Skeletal muscle tissue (tissue), 2 donors: ENCODE data around the gene KRTAP4-5. TPM values are rescaled to one million over a fixed set of nuclear protein-coding genes. Genes with fewer than 3 reads are reported as not detected.

ENCODE experiments used
- small RNA-seq: library from RNA; depleted of rRNA; stranded (forward); fragments of <200 nt; gene quantifications from one replicate; pipeline ENCODE3, GENCODE V24; 2014
- total RNA-seq: library from RNA; depleted of rRNA; stranded (reverse); fragments of >200 nt; gene quantifications from one replicate; pipeline ENCODE4 v1.2.3, GENCODE V29; 2014

KRTAP4-5 gene
- total RNA-seq, 1 donor from 2014 or later = not detected

Small RNAs within 50 kb of the gene (small RNA-seq; reads per million reads assigned to genes)
- gene KRTAP4-17P = not detected

Other genes starting within 250 kb of the KRTAP4-5 start
- gene KRT23, start 212.2 kb downstream of the KRTAP4-5 start, total RNA-seq = 0.52 TPM
- gene KRT39, start 182.9 kb downstream of the KRTAP4-5 start, total RNA-seq = 3.1 TPM
- gene KRT40, start 165.5 kb downstream of the KRTAP4-5 start, total RNA-seq = 6.3 TPM
- not detected for gene KRTAP3-3, start 155.7 kb downstream of the KRTAP4-5 start, total RNA-seq
- not detected for gene KRTAP3-2, start 149.9 kb downstream of the KRTAP4-5 start, total RNA-seq
- not detected for gene KRTAP3-1, start 140.7 kb downstream of the KRTAP4-5 start, total RNA-seq
- not detected for gene KRTAP1-5, start 122.6 kb downstream of the KRTAP4-5 start, total RNA-seq
- not detected for gene KRTAP1-4, start 119.6 kb downstream of the KRTAP4-5 start, total RNA-seq
- gene KRTAP1-3, start 115.0 kb downstream of the KRTAP4-5 start, total RNA-seq = not detected
- gene KRTAP1-1, start 108.4 kb downstream of the KRTAP4-5 start, total RNA-seq = not detected
- gene KRTAP2-1, start 102.5 kb downstream of the KRTAP4-5 start, total RNA-seq = not detected
- gene KRTAP2-2, start 94.6 kb downstream of the KRTAP4-5 start, total RNA-seq = not detected
- not detected for gene KRTAP2-3, start 89.7 kb downstream of the KRTAP4-5 start, total RNA-seq
- not detected for gene KRTAP2-4, start 83.9 kb downstream of the KRTAP4-5 start, total RNA-seq
- not detected for gene KRTAP4-7, start 65.7 kb downstream of the KRTAP4-5 start, total RNA-seq
- not detected for gene KRTAP4-8, start 51.7 kb downstream of the KRTAP4-5 start, total RNA-seq
- not detected for gene KRTAP4-16, start 47.6 kb downstream of the KRTAP4-5 start, total RNA-seq
- not detected for gene KRTAP4-9, start 44.4 kb downstream of the KRTAP4-5 start, total RNA-seq
- gene KRTAP4-11, start 31.5 kb downstream of the KRTAP4-5 start, total RNA-seq = not detected
- not detected for gene KRTAP4-12, start 25.6 kb downstream of the KRTAP4-5 start, total RNA-seq
- gene KRTAP4-6, start 9.3 kb downstream of the KRTAP4-5 start, total RNA-seq = not detected
- gene KRTAP4-4, start 10.9 kb upstream of the KRTAP4-5 start, total RNA-seq = not detected
- not detected for gene KRTAP4-3, start 18.4 kb upstream of the KRTAP4-5 start, total RNA-seq
- gene KRTAP4-2, start 28.4 kb upstream of the KRTAP4-5 start, total RNA-seq = not detected
- gene KRTAP4-1, start 35.1 kb upstream of the KRTAP4-5 start, total RNA-seq = not detected
- not detected for gene KRTAP9-1, start 40.1 kb upstream of the KRTAP4-5 start, total RNA-seq
- not detected for gene KRTAP9-2, start 76.8 kb upstream of the KRTAP4-5 start, total RNA-seq
- gene KRTAP9-3, start 82.6 kb upstream of the KRTAP4-5 start, total RNA-seq = not detected
- not detected for gene KRTAP9-8, start 88.2 kb upstream of the KRTAP4-5 start, total RNA-seq
- not detected for gene KRTAP9-4, start 99.9 kb upstream of the KRTAP4-5 start, total RNA-seq
- gene KRTAP9-9, start 105.6 kb upstream of the KRTAP4-5 start, total RNA-seq = not detected
- gene KRTAP9-6, start 115.6 kb upstream of the KRTAP4-5 start, total RNA-seq = not detected
- gene KRTAP9-7, start 125.9 kb upstream of the KRTAP4-5 start, total RNA-seq = not detected
- gene KRTAP29-1, start 153.0 kb upstream of the KRTAP4-5 start, total RNA-seq = not detected
- not detected for gene KRTAP16-1, start 159.5 kb upstream of the KRTAP4-5 start, total RNA-seq
- not detected for gene KRTAP17-1, start 165.9 kb upstream of the KRTAP4-5 start, total RNA-seq
- gene KRT33A, start 201.0 kb upstream of the KRTAP4-5 start, total RNA-seq = not detected
- not detected for gene KRT33B, start 220.0 kb upstream of the KRTAP4-5 start, total RNA-seq
- not detected for gene KRT34, start 232.5 kb upstream of the KRTAP4-5 start, total RNA-seq
- 3.1 TPM for gene KRT31, start 247.8 kb upstream of the KRTAP4-5 start, total RNA-seq